Breast epithelium (tissue), 3 donors: ENCODE data around the gene TENM4.

Experiments used
- POLR2A ChIP-seq: fragments of 450-650 bp; IDR thresholded peaks from one replicate; pipeline ENCODE4 v1.6.1; 2016; ENCODE audit warnings: antibody characterized with exemption, mild to moderate bottlenecking, moderate library complexity
- TF ChIP-seq, protein P1 (sequence below), 3 donors: fragments of 450-650 bp; IDR thresholded peaks; one replicate each; pipeline ENCODE4 v1.5.1; 2016 to 2017; ENCODE audit warnings: antibody characterized with exemption in 3 of 3, mild to moderate bottlenecking in 3 of 3, moderate library complexity in 3 of 3

DNA sequence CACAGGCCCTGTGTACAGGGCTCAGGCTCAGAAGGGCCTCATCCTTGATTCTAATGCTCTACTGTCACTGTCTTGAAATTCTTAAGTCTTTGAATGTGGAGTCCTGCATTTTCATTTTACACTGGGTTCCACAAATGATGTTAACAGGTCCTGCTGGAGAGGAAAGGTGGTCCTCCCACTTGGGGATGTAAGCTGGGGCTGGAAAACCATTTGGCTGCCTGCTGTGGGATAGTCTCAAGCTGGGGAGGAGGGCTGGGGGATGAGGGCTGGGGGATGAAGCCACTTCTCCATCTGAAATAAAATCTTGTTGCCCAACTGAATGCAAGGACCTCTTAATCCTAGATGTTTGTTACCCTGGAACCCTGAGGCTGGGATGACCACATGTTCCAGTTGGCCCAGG is 423.0 kb downstream of the TENM4 start:
- TF ChIP-seq POLR2A, result no peak
- TF ChIP-seq, protein P1, sequence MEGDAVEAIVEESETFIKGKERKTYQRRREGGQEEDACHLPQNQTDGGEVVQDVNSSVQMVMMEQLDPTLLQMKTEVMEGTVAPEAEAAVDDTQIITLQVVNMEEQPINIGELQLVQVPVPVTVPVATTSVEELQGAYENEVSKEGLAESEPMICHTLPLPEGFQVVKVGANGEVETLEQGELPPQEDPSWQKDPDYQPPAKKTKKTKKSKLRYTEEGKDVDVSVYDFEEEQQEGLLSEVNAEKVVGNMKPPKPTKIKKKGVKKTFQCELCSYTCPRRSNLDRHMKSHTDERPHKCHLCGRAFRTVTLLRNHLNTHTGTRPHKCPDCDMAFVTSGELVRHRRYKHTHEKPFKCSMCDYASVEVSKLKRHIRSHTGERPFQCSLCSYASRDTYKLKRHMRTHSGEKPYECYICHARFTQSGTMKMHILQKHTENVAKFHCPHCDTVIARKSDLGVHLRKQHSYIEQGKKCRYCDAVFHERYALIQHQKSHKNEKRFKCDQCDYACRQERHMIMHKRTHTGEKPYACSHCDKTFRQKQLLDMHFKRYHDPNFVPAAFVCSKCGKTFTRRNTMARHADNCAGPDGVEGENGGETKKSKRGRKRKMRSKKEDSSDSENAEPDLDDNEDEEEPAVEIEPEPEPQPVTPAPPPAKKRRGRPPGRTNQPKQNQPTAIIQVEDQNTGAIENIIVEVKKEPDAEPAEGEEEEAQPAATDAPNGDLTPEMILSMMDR (IDR thresholded peaks at IDR 0.05), result no peak
